ENCODE measurements around the gene FNDC3A.

GRCh38 chr13:49064476-49064875, 88.8 kb downstream of the FNDC3A start:
- TF ChIP-seq CREB1 (IDR thresholded peaks at IDR 0.05; ENCODE audit: low read depth) (no peak), EP300 (IDR thresholded peaks at IDR 0.05; ENCODE audit: borderline replicate concordance) (no peak), NFIC (IDR thresholded peaks at IDR 0.05) (no peak), TAF1 (IDR thresholded peaks at IDR 0.05; ENCODE audit: low read depth) (no peak), YY1 (IDR thresholded peaks at IDR 0.05; ENCODE audit: low read depth) (no peak), FOXM1 (IDR thresholded peaks at IDR 0.05; ENCODE audit: borderline replicate concordance, low read depth) (no peak)
- TF ChIP-seq, protein P1, sequence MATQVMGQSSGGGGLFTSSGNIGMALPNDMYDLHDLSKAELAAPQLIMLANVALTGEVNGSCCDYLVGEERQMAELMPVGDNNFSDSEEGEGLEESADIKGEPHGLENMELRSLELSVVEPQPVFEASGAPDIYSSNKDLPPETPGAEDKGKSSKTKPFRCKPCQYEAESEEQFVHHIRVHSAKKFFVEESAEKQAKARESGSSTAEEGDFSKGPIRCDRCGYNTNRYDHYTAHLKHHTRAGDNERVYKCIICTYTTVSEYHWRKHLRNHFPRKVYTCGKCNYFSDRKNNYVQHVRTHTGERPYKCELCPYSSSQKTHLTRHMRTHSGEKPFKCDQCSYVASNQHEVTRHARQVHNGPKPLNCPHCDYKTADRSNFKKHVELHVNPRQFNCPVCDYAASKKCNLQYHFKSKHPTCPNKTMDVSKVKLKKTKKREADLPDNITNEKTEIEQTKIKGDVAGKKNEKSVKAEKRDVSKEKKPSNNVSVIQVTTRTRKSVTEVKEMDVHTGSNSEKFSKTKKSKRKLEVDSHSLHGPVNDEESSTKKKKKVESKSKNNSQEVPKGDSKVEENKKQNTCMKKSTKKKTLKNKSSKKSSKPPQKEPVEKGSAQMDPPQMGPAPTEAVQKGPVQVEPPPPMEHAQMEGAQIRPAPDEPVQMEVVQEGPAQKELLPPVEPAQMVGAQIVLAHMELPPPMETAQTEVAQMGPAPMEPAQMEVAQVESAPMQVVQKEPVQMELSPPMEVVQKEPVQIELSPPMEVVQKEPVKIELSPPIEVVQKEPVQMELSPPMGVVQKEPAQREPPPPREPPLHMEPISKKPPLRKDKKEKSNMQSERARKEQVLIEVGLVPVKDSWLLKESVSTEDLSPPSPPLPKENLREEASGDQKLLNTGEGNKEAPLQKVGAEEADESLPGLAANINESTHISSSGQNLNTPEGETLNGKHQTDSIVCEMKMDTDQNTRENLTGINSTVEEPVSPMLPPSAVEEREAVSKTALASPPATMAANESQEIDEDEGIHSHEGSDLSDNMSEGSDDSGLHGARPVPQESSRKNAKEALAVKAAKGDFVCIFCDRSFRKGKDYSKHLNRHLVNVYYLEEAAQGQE (IDR thresholded peaks at IDR 0.05; ENCODE audit: low read depth) = no peak
- TF ChIP-seq, protein P2, sequence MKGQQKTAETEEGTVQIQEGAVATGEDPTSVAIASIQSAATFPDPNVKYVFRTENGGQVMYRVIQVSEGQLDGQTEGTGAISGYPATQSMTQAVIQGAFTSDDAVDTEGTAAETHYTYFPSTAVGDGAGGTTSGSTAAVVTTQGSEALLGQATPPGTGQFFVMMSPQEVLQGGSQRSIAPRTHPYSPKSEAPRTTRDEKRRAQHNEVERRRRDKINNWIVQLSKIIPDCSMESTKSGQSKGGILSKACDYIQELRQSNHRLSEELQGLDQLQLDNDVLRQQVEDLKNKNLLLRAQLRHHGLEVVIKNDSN (IDR thresholded peaks at IDR 0.05) = no peak
- TF ChIP-seq, protein P3, sequence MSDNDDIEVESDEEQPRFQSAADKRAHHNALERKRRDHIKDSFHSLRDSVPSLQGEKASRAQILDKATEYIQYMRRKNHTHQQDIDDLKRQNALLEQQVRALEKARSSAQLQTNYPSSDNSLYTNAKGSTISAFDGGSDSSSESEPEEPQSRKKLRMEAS (IDR thresholded peaks at IDR 0.05) = no peak
